Activated CD4-positive, alpha-beta T cell treated with anti-CD3 and anti-CD28 coated beads, Interleukin-2, amount 10 ng/mL, durations not matched to agents 7 days and 5 days (primary cell): Measurements from ENCODE around the gene AIPL1. TPM values are rescaled to one million over a fixed set of nuclear protein-coding genes. Genes with fewer than 3 reads are reported as not detected.

ENCODE experiments used
- CTCF ChIA-PET: fragments of 350-600 bp; sonication (Branson Sonifier 250); formaldehyde crosslinking; loops from one replicate; lab custom pipeline; 2021; ENCODE audit warnings: antibody characterized with exemption; lab: Charles Lee
- POLR2A ChIA-PET: fragments of 350-600 bp; sonication (Branson Sonifier 250); formaldehyde crosslinking; loops from one replicate; lab custom pipeline; 2021; ENCODE audit warnings: antibody characterized with exemption; lab: Charles Lee
- DNase-seq: peaks from one replicate; pipeline ENCODE4 v3.0.0-alpha.2; 2020
- H3K27ac Mint-ChIP-seq: one replicate; pipeline ENCODE4 v1.8.0; 2021; ENCODE audit warnings: mild to moderate bottlenecking, moderate library complexity, mixed read lengths
- H3K27me3 Mint-ChIP-seq: one replicate; pipeline ENCODE4 v1.8.0; 2021; ENCODE audit warnings: mixed read lengths
- H3K36me3 Mint-ChIP-seq: one replicate; pipeline ENCODE4 v1.8.0; 2021; ENCODE audit warnings: low read depth, mixed read lengths
- H3K4me1 Mint-ChIP-seq: one replicate; pipeline ENCODE4 v1.8.0; 2021; ENCODE audit warnings: mixed read lengths
- H3K4me3 Mint-ChIP-seq: one replicate; pipeline ENCODE4 v1.8.0; 2021; ENCODE audit warnings: mild to moderate bottlenecking, moderate library complexity, mixed read lengths
- H3K9me3 Mint-ChIP-seq: one replicate; pipeline ENCODE4 v1.8.0; 2021; ENCODE audit warnings: mixed read lengths
- total RNA-seq, 2 experiments: library from RNA; stranded (reverse); gene quantifications; one replicate each; pipeline ENCODE4 v1.2.3, GENCODE V29; 2021

The AIPL1 gene
- total RNA-seq, 2 experiments from 2014 or later, result not detected

GRCh38 chr17:6415616-6416015 lies 19.3 kb downstream of the AIPL1 start:
- Mint-ChIP-seq H3K9me3 (no peaks in the 10 kb centered on the region), H3K4me1 (no peaks in the 10 kb centered on the region), H3K27me3 (peaks cover 11% of the 10 kb centered on the region), H3K36me3 (no peaks in the 10 kb centered on the region), H3K27ac (no peak overlapping the region), H3K4me3 (no peak overlapping the region)
- ChIA-PET POLR2A (no interaction called here), CTCF (no interaction called here)
- no peak for DNase-seq

- Mint-ChIP-seq H3K4me1 (no peaks in the 10 kb centered on the region), H3K36me3 (no peaks in the 10 kb centered on the region), H3K4me3 (no peak overlapping the region), H3K9me3 (no peaks in the 10 kb centered on the region), H3K27me3 (peaks cover 3% of the 10 kb centered on the region), H3K27ac (no peak overlapping the region)
- no peak for DNase-seq
- CTCF ChIA-PET, result interaction anchor here (1.1 kb wide), 1 partner anchor 826 kb away, joined by 3 read pairs; no protein-coding TSS in a partner anchor
- POLR2A ChIA-PET, result no interaction called here
These were observed 21.9 kb downstream of the AIPL1 start for GRCh38 chr17:6413065-6413464.

DNA sequence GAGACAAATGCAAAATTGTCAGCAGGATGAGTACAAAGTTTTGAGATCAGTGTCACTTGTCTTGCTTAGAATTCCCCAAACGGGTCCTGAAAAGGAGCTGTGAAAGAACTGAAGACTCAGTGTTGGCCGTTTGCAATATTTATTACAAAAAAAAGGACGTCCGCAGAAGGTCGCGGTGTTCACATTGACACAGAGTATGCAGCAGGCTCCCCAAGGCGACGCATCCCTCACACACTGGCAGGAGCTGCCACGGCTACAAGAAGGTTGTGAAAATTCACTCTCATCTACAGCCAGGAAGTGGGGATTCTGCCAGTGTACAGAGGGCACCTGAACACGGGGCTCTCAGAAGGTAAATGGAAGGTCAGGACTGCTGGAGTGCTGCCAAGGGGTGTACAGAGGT lies 26.2 kb downstream of the AIPL1 start:
- CTCF ChIA-PET, result no interaction called here
- no peak for DNase-seq
- Mint-ChIP-seq H3K27me3 (no peaks in the 10 kb centered on the region), H3K4me1 (no peaks in the 10 kb centered on the region), H3K36me3 (no peaks in the 10 kb centered on the region), H3K27ac (no peak overlapping the region), H3K4me3 (no peak overlapping the region), H3K9me3 (no peaks in the 10 kb centered on the region)
- POLR2A ChIA-PET, result no interaction called here

GRCh38 chr17:6408276-6408675 lies 26.6 kb downstream of the AIPL1 start:
- no peaks in the 10 kb centered on the region for H3K27me3 Mint-ChIP-seq

GRCh38 chr17:6402258-6402657 lies 32.7 kb downstream of the AIPL1 start:
- POLR2A ChIA-PET, result no interaction called here
- H3K9me3 Mint-ChIP-seq, result no peaks in the 10 kb centered on the region
- no peaks in the 10 kb centered on the region for H3K4me1 Mint-ChIP-seq
- H3K27ac Mint-ChIP-seq, result no peak overlapping the region
- no peak for DNase-seq
- peaks cover 6% of the 10 kb centered on the region for H3K27me3 Mint-ChIP-seq
- H3K36me3 Mint-ChIP-seq, result no peaks in the 10 kb centered on the region
- CTCF ChIA-PET, result no interaction called here
- no peak overlapping the region for H3K4me3 Mint-ChIP-seq

More at GRCh38 chr17:6408276-6408675, 26.6 kb downstream of the AIPL1 start:
- no peaks in the 10 kb centered on the region for H3K9me3 Mint-ChIP-seq
- H3K27ac Mint-ChIP-seq, result no peak overlapping the region
- H3K36me3 Mint-ChIP-seq, result no peaks in the 10 kb centered on the region
- CTCF ChIA-PET, result no interaction called here
- DNase-seq, result no peak
- no peaks in the 10 kb centered on the region for H3K4me1 Mint-ChIP-seq
- H3K4me3 Mint-ChIP-seq, result no peak overlapping the region
- POLR2A ChIA-PET, result no interaction called here

DNA sequence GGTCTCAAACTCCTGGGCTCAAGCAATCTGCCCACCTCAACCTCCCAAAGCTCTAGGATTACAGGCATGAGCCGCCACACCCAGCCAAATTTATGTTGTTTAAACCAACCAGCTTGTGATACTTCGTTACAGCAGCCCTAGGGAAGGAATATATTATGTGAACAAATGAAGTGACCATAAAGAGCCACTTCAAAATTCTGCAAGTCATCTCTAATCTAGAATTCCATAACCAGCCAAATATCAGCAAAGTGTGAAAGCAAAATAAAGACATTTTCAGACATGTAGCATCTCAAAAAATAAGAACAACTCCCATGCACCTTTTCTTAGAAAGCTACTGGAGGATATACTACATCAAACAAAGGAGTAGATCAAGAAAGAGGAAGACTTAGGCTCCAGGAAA lies 36.0 kb downstream of the AIPL1 start:
- ChIA-PET CTCF (no interaction called here), POLR2A (no interaction called here)
- H3K4me1 Mint-ChIP-seq, result no peaks in the 10 kb centered on the region

GRCh38 chr17:6394055-6394606 lies 40.8 kb downstream of the AIPL1 start:
- Mint-ChIP-seq H3K36me3 (no peaks in the 10 kb centered on the region), H3K4me3 (no peak overlapping the region), H3K27me3 (no peaks in the 10 kb centered on the region), H3K4me1 (no peaks in the 10 kb centered on the region), H3K9me3 (no peaks in the 10 kb centered on the region), H3K27ac (no peak overlapping the region)
- ChIA-PET POLR2A (no interaction called here), CTCF (no interaction called here)
- no peak for DNase-seq

More for the DNA sequence above, 36.0 kb downstream of the AIPL1 start:
- Mint-ChIP-seq H3K4me3 (no peak overlapping the region), H3K36me3 (no peaks in the 10 kb centered on the region), H3K9me3 (no peaks in the 10 kb centered on the region), H3K27me3 (peaks cover 6% of the 10 kb centered on the region), H3K27ac (no peak overlapping the region)
- no peak for DNase-seq

GRCh38 chr17:6393351-6393952 lies 41.5 kb downstream of the AIPL1 start:
- Mint-ChIP-seq H3K36me3 (no peaks in the 10 kb centered on the region), H3K4me1 (no peaks in the 10 kb centered on the region), H3K9me3 (no peaks in the 10 kb centered on the region), H3K27ac (no peak overlapping the region), H3K27me3 (no peaks in the 10 kb centered on the region), H3K4me3 (no peak overlapping the region)
- ChIA-PET CTCF (no interaction called here), POLR2A (no interaction called here)
- no peak for DNase-seq

DNA sequence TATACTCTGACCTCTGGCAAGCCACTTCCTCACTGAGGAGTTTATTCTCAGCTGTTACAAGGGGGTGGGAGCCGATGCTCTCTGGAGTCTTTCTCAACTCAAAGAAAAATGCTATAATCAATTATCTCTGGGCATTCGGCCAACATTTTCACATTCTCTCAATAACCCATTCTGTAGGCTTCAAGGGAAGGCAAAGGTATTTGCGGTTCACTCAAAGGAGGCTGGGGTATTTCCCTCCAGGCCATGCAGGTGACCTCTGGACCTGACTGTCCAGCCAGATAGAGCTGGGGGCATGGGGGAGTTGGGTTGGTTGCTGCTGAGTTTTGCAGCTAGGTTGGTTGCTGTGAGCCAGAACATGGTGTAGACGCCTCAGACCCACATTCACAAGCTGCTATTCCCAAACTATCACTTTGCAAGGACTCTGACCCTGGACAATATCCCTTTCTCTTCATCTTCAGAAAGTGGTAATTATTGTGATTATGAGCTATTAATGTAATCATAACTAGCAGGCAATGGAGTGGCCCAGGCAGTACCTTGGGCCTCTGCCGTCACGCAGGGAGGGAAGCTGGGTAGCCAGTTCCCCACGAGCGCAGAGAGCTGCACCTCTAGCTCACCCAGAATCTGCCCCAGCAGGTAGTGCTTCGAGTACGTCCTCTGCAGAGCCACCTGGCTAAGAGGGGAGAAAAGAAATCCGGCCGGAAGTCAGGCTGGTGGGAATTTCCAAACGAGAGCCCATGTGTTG lies 42.1 kb downstream of the AIPL1 start:
- ChIA-PET CTCF (no interaction called here), POLR2A (no interaction called here)
- Mint-ChIP-seq H3K4me1 (no peaks in the 10 kb centered on the region), H3K9me3 (no peaks in the 10 kb centered on the region), H3K4me3 (no peak overlapping the region), H3K27ac (no peak overlapping the region), H3K36me3 (no peaks in the 10 kb centered on the region), H3K27me3 (no peaks in the 10 kb centered on the region)
- no peak for DNase-seq

- no peak overlapping the region for H3K27ac Mint-ChIP-seq
- H3K4me3 Mint-ChIP-seq, result no peak overlapping the region
- CTCF ChIA-PET, result no interaction called here
- H3K36me3 Mint-ChIP-seq, result no peaks in the 10 kb centered on the region
- H3K4me1 Mint-ChIP-seq, result no peaks in the 10 kb centered on the region
- no peaks in the 10 kb centered on the region for H3K27me3 Mint-ChIP-seq
- no peaks in the 10 kb centered on the region for H3K9me3 Mint-ChIP-seq
- DNase-seq, result no peak
- POLR2A ChIA-PET, result no interaction called here
These were observed 46.5 kb downstream of the AIPL1 start for GRCh38 chr17:6388416-6388815.

DNA sequence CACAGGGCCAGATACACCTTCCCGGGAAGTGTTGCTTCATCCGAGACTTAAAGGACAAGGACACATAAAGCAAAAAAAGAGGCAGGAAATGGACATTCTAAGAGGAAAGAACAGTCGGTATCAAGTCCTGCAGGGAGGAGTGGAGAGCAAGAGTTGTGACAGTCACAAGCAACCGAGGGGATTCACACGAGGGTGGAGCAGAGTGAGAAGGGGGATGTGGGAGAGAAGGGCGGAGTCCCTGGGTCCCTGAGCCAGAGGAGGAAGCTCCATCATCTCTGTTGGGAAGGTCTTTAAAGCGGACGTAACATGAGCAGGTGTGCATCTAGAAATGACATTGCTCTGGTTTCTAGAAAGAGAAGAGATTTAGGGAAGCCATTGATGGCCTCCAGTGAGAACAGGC lies 47.1 kb downstream of the AIPL1 start:
- Mint-ChIP-seq H3K27me3 (no peaks in the 10 kb centered on the region), H3K27ac (no peak overlapping the region), H3K4me3 (no peak overlapping the region), H3K4me1 (no peaks in the 10 kb centered on the region), H3K36me3 (no peaks in the 10 kb centered on the region), H3K9me3 (no peaks in the 10 kb centered on the region)
- CTCF ChIA-PET, result no interaction called here
- DNase-seq, result no peak
- POLR2A ChIA-PET, result no interaction called here

GRCh38 chr17:6387442-6387841 lies 47.5 kb downstream of the AIPL1 start:
- no peaks in the 10 kb centered on the region for H3K27me3 Mint-ChIP-seq
- no peak overlapping the region for H3K27ac Mint-ChIP-seq
- no peak for DNase-seq
- no peaks in the 10 kb centered on the region for H3K4me1 Mint-ChIP-seq
- H3K9me3 Mint-ChIP-seq, result no peaks in the 10 kb centered on the region
- POLR2A ChIA-PET, result no interaction called here
- H3K4me3 Mint-ChIP-seq, result no peak overlapping the region
- CTCF ChIA-PET, result no interaction called here
- H3K36me3 Mint-ChIP-seq, result no peaks in the 10 kb centered on the region

GRCh38 chr17:6386041-6386630 lies 48.8 kb downstream of the AIPL1 start:
- Mint-ChIP-seq H3K27ac (no peak overlapping the region), H3K4me3 (no peak overlapping the region), H3K9me3 (no peaks in the 10 kb centered on the region), H3K4me1 (no peaks in the 10 kb centered on the region), H3K27me3 (no peaks in the 10 kb centered on the region), H3K36me3 (no peaks in the 10 kb centered on the region)
- POLR2A ChIA-PET, result no interaction called here
- CTCF ChIA-PET, result no interaction called here
- DNase-seq, result no peak
